UCSD-AML1 (cell line): ENCODE results near the gene SHROOM3.

Experiments used
- DNase-seq: peaks from one replicate; lab custom pipeline; 2025; ENCODE audit not compliant: unreplicated experiment; lab: John Stamatoyannopoulos, UW

The SHROOM3 gene

GRCh38 chr4:76689145-76689817, 254.3 kb downstream of the SHROOM3 start:
- DNase-seq = no peak

DNA sequence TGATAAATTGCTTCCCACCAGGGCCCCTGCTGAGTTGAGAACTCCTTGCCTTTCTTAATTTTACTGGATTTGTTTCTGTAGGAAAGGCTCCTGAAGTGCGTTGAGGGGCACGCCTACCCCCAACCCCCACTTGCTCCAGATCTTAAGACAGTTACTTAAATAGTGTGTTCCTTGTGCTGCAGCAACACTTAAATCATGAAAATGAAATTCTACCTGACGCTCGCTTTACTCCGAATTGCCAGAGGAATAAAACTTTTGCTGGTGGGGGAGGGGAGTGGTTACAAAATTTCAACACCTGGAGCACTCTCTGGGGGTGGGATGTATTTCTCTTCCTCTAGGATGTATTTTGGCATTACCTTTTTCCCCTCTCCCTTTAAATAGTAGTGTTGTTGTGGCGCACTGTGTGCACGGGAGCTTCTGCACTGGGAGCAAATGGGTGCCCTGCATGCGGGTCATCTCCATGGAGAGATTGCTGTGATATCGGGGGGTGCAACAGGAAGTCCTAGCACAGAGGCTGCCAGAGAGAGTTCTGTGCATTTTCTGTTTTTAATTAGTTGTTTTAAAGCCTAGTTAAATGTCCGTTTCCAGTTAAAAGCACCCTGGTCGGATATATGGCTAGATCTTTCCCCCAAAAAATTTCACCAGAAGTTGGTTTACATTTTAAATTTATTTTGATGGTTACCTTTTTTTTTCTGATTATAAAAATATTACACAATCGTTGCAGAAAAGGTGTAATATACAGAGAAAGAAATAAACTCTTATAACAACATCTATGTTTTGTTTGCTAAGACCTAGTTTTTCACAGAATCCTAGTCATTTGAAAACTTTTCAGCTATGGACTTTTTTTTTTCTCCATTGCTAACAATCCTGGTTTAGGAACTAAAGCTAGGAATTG, 255.2 kb downstream of the SHROOM3 start:
- DNase-seq = no peak

GRCh38 chr4:76690906-76691275, 255.9 kb downstream of the SHROOM3 start:
- no peak for DNase-seq

GRCh38 chr4:76691807-76692582, 257.0 kb downstream of the SHROOM3 start:
- no peak for DNase-seq

- DNase-seq = no peak
Measured at GRCh38 chr4:76692761-76693160, 257.7 kb downstream of the SHROOM3 start.

GRCh38 chr4:76694056-76694455, 259.0 kb downstream of the SHROOM3 start:
- DNase-seq = no peak

- DNase-seq = no peak
Measured at GRCh38 chr4:76696109-76696508, 261.1 kb downstream of the SHROOM3 start.

GRCh38 chr4:76697129-76697803, 262.2 kb downstream of the SHROOM3 start:
- no peak for DNase-seq

DNA sequence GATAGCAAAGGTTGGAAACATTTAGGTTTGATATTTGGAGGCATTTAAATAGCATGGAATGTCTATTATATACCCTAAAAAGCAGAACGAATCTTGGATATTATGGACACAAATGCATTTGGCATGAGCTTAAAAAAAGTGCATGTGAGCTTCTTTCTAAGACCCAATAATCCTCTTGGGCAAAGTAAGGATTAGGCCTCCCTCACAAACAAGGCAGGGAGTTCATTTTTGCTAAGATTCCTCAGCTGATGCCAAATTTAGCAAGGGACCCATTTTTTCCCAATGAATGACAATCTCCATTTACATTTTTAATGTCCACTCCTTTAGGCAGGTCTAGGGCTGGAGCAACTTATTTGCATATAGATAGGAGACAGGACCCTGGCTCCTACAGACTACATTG, 263.1 kb downstream of the SHROOM3 start:
- DNase-seq = no peak

DNA sequence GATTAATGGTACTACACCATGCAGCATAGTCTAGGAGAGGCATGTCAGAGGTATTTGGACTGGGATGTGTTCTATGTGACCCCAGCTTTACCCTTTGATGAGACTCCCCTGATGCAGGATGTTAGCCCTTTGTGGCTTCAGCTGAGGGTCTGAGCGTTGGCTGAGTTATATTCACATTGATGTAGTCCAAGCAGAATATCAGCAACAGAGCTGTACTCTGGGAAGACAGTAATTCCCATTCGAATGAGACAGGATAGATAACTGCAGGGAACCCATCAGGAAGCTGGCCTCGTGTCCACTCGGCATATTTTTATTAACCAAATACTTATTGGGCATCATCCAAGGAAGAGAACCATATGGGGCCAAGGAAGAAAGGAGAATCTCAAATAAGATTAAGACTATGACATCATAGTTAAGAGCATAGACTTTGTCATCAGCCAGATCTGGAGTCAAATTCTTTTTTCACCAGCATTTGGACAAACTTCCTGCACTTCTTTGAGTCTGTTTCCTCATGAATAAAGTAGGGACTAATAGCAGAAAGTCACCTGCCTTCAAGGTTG, 264.8 kb downstream of the SHROOM3 start:
- no peak for DNase-seq

DNA sequence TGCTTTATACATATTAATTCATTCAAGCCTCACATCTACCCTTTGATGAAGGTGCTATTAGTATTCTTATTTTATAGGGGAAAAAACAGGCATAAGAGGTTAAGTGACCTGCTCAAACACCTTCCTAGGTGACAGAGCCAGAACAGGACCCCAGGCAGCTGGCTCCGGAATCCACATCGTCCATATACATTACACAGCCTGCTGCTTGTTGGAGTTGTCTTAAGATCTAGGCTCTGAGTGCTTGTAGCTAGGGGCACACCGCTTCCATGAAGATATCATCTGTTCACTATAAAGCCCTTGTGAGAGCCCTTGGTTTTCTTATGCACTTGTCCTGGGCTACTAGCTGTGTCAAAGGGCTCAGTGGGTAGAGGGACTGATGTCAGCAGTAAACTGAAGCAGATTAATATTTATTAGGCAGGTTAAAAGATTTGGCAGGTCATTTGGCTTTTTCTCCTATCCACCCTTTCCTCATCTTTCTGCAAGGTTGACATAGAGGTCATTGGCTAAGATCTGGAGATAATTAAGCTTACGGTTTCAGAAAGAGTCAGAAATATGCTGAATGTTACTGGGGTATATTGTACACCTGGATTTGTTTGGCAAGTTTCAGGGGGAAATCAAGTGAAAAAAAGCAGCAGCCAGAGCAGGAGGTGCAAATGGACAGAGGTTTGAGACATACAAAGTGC, 267.6 kb downstream of the SHROOM3 start:
- DNase-seq = no peak

GRCh38 chr4:76703123-76703490, 268.1 kb downstream of the SHROOM3 start:
- DNase-seq = no peak

GRCh38 chr4:76703676-76704075, 268.6 kb downstream of the SHROOM3 start:
- DNase-seq = no peak

DNA sequence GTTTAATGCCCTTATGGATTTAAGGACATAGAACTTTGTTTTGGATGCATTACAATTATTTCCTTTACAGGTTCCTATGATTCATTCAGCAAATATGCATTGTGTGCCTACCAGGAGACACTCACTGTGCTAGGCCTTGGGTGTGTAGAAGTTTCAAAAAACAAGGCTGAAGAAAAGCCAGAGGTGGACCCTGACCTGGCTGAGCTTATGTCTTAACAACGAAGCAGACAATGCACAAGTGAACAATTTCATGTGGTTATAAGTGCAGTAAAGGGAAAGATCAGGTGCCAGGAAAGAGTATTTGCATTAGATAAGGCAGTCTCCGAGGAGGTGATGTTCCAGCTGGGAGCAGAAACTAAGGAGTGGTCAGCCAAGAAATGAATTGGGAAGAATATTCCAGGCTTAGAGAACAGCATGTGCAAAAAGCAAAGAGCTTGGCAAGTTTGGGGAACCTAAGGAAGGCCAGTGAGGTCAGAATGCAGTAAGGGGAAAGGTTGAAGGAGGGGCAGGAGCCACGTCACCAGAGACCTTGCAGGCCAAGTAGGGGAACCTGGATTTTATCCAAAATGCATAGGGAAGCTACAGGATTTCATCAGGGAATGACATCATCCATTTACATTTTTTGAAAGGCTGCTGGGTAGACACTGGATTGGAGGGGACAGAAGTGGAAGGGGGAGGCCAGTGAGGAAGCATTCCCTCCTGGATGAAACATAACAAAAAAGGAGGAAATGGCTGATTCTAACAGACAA, 269.3 kb downstream of the SHROOM3 start:
- no peak for DNase-seq

- no peak for DNase-seq
Measured at GRCh38 chr4:76705472-76705871, 270.4 kb downstream of the SHROOM3 start.

DNA sequence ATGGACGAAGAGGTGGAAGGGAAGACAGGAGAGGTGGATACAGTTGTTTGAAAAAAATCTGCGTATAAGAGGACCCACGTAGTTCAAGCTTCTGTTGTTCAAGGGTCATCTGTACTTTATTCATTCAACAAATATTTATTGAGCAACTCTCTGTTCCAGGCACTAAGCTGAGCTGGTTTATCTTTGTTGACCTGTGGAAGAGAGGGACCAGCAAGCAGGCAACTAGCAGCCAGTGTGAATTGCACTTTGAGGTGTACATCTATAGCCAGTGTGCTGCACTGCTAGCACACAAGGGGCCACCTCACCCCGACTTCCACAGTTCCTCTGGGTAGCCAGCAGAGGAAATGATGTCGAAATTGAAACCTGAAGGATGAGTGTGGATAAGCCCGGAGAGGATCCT, 271.6 kb downstream of the SHROOM3 start:
- DNase-seq = no peak

DNA sequence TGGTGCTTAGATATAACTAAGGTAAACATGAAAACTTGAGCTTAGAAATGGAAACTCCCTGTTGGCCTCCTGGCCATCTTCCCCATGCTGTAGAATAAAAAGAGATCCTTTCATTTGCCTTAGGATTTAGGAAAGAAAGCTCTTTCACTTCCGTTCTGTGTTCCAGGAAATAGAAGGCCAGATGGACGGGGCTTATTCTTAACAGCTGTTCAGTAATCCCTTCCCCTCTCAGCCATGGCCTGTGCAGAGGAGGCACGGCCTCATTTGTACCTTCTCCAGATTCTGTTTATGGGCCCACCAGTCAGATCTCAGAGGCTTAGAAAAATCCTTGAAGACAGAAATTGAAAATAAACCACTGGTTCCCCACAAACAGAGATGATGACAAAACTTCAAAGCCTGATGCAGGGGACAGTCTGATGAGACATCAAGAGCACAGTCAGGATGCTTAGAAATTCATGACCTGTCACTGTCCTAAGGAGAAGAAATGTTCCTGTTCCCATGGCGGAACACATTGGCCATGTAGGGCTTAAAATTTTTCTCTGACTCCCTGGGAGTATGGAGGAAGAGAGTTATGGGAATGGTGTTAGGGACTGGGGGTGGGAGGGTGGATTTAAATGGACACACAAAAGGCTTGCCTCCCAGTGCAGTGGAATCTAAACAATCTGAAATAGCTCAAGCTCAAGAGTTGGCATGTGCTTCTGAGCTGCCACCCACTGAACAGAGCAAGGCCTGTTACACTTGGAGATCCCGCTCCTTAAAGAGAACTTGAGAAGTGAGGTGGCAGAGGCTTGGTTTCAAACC, 274.1 kb downstream of the SHROOM3 start:
- DNase-seq = no peak

- no peak for DNase-seq
Measured at GRCh38 chr4:76709772-76710090, 274.7 kb downstream of the SHROOM3 start.

- no peak for DNase-seq
Measured at GRCh38 chr4:76712564-76712963, 277.5 kb downstream of the SHROOM3 start.
